OCI-LY7 (cell line): ENCODE measurements around the gene MLST8.

Source experiments
- CTCF ChIP-seq: fragments of 200-600 bp; sonication (generic); conservative IDR thresholded peaks from 2 replicates; pipeline ENCODE4 v1.5.1; 2014; ENCODE audit warnings: mild to moderate bottlenecking, antibody characterized with exemption, low read length, moderate library complexity, mixed read lengths
- EZH2phosphoT487 ChIP-seq: fragments of 200-600 bp; sonication (generic); IDR thresholded peaks from 2 replicates; pipeline ENCODE4 v1.6.1; 2018; ENCODE audit warnings: low read depth, borderline replicate concordance, mild to moderate bottlenecking, mixed run types, antibody characterized with exemption, low read length, moderate library complexity, mixed read lengths

- TF ChIP-seq CTCF (no peak), EZH2phosphoT487 (no peak)
Observed at GRCh38 chr16:2195322-2196161, 9.7 kb upstream of the MLST8 start.
